Ishikawa (cell line): ENCODE results near the gene ANKRD55.

Experiments used
- CREB1 ChIP-seq: IDR thresholded peaks from 2 replicates; pipeline ENCODE4 v1.6.1; 2012; ENCODE audit warnings: low read depth
- EP300 ChIP-seq: IDR thresholded peaks from 2 replicates; pipeline ENCODE4 v1.6.1; 2012; ENCODE audit warnings: borderline replicate concordance
- NFIC ChIP-seq: IDR thresholded peaks from 2 replicates; pipeline ENCODE4 v1.6.1; 2012
- RAD21 ChIP-seq: IDR thresholded peaks from 2 replicates; pipeline ENCODE4 v1.6.1; 2012; ENCODE audit warnings: low read depth
- TCF12 ChIP-seq: IDR thresholded peaks from 2 replicates; pipeline ENCODE4 v1.6.1; 2012; ENCODE audit warnings: low read depth
- TEAD4 ChIP-seq: IDR thresholded peaks from 2 replicates; pipeline ENCODE4 v1.6.1; 2012

- no peak for TF ChIP-seq NFIC
- TF ChIP-seq RAD21 = no peak
- TF ChIP-seq CREB1 = no peak
- no peak for TF ChIP-seq TEAD4
- TF ChIP-seq EP300 = no peak
- TF ChIP-seq TCF12 = no peak
Observed at GRCh38 chr5:56093970-56094369, 139.2 kb downstream of the ANKRD55 start.
